ELR (cell line): Measurements from ENCODE around the gene SLC2A3.
A peak's percentile ranks its signal among the peaks of the same experiment; 100 is the strongest.
"Not testable (repeated sequence)": the region's sequence is repeated elsewhere in the genome, so short reads cannot be mapped to it uniquely, and the experiment has no call there.

Source experiments
- DNase-seq: peaks from one replicate; pipeline ENCODE4 v3.0.0-alpha.2; 2015; ENCODE audit warnings: low read depth

The SLC2A3 gene

DNA sequence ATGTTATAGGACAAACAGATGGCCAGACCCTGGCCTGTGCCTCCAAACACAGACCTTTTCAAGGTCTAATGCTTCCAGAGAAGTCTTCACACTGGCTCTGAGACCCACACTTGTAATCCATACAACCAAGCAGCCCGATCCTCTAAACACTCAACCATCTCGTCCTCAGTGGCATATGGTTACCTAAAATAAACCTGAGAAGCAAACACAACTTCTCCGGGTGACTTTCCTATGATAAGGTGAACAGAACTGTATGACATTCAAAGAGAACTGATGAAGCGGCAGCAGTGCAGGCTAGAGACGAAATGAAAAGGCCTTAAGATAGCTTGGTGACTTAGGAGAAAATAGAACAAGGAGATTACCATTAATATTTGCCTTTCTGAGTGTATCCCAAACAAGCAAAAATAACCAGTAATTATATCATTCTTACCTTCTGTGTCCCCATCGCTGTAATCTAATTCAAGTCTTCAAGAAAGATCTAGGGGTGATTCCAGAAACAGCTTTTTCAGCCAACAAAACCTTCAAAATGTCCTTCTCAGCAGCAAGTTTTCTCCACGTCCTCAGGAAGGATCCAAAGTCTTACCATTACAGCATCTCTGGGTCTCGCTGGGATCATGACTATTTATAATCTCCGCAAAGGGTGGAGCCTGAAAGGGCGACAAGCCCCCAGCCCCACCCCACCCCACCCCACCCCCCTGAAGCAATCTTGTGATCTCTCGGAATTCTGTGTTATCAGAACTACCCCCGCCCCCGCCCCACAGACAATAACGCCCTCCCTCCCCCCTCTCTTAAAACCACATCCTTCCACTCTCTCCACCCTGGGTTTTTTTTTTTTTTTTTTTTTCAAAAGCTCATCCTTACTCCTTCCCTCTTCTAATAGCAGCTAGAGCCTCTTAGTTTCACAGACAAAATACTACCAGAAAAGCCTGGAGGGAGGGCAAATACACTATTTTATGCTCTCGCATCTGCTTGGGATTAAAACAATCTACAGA lies at the start of gene SLC2A3:
SLC2A3 (minus strand) TSS at position 598 of the 992 bp plus-strand sequence; CDS start at position 445, 153 bp downstream.
- peak; percentile 94 for DNase-seq

DNA sequence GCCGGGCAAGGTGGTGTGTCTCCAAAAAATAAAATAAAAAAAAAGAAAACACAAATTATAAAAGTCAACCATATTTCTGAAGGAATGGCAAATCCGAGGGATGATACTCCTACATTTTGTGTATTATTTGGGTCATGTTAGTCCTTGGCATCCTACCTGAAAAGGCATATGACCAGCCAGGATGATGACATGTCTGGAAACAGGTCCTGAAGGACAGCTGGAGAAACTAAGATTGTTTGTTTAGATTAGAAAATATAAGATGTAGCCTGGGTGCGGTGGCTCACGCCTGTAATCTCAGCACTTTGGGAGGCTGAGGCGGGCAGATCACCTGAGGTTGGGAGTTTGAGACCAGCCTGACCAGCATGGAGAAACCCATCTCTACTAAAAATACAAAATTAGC lies 48.9 kb upstream of the SLC2A3 start:
- DNase-seq = no peak

DNA sequence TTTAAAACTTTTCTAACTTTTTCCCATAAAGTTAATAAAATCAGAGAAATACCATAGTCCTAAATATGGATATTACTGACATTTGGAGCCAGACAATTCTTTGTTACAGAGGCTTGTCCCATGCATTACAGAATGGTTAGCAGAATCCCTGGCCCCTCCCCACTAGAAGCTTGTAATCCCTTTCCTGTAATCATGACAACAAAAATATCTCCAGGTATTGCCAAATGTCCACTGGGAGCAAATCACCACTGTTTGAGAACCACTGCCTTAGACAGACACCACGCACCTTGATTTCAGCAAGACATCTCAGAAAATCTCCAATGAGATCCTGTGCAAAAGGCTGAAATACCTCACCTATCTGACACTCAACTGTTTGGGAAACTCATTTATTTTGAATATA lies 47.5 kb upstream of the SLC2A3 start:
- not testable (repeated sequence) for DNase-seq

DNA sequence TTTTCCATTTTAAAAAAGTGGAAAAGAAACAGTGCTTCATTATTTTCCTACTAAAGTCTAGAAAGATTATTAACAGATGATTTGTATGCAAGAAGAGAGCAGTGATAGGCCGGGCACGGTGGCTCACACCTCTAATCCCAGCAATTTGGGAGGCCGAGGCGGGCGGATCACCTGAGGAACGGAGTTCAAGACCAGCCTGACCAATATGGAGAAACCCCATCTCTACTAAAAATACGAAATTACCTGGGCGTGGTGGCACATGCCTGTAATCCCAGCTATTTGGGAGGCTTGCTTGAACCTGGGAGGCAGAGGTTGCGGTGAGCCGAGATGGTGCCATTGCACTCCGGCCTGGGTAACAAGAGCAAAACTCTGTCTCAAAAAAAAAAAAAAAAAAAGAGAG lies 47.0 kb upstream of the SLC2A3 start:
- not testable (repeated sequence) for DNase-seq

DNA sequence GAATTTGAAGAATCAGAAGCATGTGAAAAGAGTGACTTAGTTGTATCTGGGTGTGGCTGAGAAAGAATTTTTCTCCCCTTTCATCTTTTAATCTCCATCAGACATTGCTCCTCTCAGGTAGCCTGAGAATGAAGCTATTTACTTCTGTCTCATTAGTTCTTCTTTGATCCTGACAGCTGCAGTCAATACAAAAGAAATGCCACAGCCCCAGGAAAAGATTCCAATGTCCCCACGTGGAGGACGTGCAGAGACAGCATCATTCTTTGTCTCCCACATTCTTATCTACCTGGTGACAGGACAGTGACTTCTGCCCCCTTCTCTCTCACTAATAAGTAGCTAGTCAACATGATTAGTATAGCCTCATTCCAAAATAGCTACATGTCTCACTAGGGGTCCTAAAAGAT lies 46.3 kb upstream of the SLC2A3 start:
- DNase-seq = not testable (repeated sequence)

DNA sequence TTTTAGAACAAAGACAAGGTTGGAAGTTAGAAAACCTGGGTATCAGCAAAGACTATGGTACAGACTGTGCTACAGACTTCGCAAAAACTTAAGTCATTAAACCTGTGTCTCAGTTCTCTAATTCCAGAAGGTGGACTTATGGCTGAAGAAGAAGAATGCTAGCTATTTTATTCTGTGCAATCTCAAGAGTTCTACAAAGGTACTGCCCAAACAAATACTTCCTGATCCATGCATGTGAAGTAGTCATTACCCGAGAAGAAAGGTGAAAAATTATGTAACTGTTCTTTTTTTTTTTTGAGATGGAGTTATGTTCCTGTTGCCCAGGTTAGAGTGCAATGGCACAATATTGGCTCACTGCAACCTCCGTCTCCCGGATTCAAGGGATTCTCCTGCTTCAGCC lies 45.5 kb upstream of the SLC2A3 start:
- DNase-seq = no peak

DNA sequence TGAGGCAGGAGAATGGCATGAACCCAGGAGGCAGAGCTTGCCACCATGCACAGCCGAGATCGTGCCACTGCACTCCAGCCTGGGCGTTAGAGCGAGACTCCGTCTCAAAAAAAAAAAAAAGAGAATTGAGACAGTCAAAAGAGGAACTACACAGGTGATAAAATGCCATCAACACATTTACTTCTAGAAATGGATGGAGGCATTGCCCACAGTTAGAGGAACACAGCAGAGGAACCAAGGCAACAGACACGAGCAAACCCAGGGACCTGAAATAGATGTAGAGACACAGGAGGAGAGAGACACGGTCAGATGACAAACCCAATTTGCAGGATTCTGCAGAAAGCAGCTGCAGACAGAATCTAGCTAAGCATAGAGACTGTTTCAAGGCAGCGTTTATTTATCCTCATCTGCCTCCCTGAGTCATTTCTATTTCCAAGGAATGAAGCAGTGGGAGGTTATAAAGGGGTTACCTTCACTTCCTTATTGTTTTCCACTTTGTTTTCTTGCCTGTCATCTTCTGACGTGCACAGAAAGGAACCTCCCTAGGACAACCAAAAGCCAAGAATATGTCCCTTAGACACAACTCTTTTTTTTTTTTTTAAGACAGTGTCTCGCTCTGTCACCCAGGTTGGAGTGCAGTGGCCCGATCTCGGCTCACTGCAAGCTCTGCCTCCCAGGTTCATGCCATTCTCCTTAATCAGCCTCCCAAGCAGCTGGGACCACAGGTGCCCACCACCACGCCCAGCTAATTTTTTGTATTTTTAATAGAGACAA lies 41.6 kb upstream of the SLC2A3 start:
- DNase-seq = not testable (repeated sequence)

DNA sequence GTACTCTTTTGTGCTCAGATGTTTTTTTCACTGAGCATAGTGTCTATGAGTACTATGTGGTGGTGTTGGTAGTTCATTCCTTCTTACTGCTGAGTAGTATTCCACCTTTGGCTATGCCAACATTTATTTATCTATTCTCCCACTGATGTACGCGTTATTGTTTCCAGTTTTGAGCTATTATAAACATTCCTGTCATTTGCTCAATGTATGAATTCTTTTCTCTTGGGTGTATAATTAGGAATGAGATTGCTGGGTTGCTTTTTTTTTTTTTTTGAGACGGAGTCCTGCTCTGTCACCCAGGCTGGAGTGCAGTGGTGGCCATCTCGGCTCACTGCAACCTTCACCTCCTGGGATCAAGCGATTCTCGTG lies 37.5 kb upstream of the SLC2A3 start:
- no peak for DNase-seq

DNA sequence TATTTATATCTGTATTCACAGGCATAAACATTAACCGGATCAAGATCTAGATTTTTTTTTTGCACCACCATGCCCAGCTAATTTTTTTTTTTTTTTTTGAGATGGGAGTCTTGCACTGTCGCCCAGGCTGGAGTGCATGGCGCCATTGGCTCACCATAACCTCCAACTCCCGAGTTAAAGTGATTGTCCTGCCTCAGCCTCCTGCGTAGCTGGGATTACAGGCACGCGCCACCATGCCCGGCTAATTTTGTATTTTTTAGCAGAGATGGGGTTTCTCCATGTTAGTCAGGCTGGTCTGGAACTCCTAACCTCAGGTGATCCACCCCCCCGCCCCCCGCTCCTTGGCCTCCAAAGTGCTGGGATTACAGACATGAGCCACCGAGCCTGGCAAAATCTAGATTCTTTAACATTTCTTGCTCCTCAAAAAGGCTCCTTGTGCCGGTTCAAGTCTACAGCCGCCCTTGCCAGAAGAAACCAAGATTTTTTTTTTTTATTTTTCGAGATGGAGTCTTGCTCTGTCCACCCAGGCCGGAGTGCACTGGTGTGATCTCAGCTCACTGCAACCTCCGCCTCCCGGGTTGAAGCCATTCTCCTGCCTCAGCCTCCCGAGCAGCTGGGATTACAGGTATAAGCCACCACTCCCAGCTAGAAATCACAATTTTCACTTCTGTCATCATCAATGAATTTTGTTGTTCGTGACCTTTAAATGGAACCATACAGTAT lies 36.9 kb upstream of the SLC2A3 start:
- DNase-seq = no peak

DNA sequence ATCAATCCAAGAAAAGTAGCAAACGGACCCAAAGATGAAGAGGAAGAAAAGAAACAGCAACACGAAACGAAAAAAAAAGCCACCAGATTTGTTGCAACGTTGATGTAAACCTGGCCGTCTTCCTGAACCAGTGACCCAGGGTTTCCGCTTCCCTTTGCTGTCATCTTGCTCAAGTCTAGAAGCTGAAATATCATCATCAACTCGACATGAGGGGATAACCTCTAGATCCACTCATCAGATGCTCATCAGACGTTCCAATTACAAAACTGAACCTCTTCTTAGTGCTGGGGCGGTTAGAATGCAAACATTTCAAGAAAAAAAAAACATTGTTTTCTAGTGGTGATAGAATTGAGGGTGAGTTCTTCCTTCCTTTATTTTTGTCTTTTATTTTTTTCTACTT lies 36.3 kb upstream of the SLC2A3 start:
- not testable (repeated sequence) for DNase-seq

DNA sequence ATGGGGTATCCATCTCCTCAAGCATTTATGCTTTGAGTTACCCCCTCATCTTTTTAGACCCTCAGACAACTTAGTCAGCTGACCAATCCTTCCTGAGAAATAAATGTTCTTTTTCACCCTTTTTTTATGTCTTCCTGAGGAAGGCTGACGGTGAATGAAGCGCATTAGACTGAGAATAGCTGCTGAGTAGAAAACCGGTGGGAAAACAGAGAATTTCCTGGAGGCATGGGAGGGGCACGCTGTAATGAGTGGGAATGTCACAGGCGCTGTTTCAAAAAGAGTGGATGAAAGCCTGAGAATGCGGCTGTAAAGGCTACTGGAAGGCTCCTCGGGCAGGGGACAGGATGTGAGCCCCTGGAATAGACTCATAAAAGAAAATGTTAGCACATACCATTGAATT lies 35.8 kb upstream of the SLC2A3 start:
- DNase-seq = not testable (repeated sequence)

DNA sequence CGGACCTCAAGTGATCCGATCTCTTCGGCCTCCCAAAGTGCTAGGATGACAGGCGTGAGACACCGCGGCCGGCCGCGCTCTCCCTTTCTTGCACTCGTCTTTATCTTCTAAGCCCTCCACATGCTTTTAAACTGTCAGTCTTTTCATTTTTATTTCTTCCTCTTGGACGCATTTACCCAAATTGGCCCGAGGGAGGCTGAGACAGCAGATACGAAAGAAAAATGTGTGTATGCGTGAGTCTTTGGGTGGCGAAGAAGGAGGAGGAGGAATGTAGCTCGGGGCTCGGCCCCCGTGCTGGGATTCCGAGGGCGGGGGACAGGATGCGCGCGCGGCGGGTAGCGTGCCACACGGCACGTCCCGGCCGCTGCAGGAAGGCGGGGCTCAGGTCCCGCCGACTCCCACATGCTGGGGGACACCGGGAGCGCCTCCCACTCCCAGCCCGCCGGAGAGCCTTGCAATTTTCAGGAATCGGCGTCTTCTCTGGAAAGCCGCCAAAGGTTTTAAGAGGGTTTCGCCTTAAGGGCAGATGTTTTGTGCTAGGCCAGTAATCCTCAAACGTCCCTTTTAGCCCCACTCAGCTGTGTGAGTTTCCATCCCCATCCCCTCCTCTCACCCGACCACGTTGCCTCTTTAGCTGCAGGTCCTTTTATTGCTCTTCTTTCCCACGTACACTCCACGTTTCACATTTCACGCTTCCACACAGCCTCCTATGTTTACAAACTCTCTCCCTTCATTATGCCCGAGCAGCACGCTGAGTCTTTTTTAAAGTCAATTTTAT lies 34.7 kb upstream of the SLC2A3 start:
- peak; percentile 97 for DNase-seq

DNA sequence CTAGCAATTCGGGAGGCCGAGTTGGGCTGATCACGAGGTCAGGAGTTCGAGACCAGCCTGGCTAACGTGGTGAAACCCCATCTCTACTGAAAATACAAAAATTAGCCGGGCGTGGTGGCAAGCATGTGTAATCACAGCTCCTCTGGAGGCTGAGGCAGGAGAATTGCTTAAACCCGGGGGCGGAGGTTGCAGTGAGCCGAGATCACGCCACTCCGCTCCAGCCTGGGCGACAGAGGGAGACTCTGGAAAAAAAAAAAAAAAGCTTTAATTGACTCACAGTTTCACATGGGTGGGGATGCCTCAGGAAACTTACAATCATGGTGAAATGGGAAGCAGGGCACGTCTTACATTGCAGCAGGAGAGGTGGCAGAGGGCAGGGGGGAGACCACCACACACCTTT lies 30.6 kb upstream of the SLC2A3 start:
- peak; percentile 2 for DNase-seq

DNA sequence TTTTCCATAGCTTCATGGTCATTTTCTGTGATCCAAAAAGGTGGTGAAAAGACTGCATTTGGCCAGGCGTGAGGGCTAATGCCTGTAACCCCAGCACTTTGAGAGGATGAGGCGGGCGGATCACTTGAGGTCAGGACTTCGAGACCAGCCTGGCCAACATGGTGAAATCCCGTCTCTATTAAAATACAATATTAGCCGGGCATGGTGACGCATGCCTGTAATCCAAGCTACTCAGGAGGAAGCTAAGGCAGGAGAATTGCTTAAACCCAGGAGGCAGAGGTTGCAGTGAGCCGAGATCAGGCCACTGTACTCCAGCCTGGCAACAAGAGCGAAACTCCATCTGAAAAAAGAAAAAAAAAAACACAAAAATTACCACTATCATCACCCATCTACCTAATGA lies 28.7 kb upstream of the SLC2A3 start:
- DNase-seq = not testable (repeated sequence)

DNA sequence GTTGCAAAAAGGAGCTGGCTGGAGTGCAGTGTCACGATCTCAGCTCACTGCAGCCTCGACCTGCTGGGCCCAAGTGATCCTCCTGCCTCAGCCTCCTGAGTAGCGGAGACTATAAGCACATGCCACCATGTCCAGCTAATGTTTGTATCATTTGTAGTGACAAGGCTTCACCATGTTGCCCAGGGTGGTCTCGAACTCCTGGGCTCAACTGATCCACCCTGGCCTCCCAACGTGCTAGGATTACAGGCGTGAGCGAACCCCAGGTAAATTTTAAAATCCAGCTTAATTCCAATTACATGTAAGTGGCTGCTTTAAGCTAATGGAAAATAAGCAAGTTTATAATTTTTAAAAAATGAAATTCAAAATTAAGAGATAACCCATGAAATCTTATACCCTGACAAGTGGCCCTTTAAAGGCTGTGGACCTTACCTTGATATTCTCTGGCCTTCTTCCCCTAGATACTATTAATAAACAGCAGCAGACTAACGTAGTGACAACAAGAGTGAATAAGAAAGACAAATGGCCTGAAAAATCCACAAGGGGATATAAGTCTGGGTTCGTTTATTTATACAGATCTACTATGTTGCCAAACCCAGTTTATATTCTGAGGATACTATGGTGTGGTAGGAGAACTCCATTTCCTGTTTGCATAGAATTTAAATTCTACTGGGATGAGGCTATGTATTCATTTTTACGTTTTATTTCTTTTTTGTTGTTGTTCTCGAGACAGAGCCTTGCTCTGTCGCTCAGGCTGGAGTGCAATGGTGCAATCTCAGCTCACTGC lies 25.6 kb upstream of the SLC2A3 start:
- no peak for DNase-seq

DNA sequence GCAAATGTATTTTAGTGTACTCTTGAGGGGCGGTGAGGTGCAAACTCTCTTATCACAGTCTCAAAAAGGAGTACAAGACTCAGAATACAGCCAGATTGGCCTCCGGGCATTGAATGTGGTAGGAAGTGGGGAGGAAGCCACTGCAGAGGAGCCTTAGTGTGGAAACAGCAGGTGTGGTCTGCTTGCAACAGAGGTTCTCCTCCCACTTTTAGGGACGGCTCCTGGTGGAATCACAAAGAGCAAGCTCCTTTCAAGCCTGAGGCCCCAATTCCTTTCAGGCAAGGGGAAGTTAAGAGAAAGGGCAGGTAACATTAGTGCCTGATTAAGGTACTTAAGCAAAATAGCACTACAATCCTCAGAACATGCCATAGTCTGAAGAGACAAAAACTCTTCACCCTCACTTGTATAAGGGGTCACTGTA lies 23.7 kb upstream of the SLC2A3 start:
- peak; percentile 54 for DNase-seq

DNA sequence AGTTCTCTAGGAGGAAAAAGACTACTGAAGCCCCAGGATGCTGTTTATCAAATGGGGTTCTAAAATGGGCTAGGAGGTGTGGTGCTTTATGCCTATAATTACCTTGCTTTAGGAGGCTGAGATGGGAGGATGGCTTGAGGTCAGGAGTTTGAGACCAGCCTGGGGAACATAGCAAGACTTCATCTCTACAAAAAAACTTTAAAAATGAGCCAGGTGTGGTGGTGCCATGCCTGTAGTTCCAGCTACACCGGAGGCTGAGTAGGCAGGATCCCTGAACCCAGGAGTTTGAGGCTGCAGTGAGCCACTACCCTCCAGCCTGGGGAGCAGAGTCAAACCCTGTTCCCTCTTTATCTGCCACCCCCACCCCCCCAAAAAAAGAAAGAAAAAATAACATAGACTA lies 23.3 kb upstream of the SLC2A3 start:
- DNase-seq = no peak

DNA sequence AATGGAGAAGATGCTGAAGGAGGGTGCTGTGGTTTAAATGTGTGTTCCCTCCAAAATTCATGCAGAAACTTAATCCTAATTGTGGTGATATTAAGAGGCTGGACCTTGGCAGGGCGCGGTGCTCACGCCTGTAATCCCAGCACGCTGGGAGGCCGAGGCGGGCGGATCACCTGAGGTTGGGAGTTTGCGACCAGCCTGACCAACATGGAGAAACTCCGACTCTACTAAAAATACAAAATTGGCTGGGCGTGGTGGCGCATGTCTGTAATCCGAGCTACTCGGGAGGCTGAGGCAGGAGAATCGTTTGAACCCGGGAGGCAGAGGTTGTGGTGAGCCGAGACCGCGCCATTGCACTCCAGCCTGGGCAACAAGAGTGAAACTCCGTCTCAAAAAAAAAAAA lies 18.9 kb upstream of the SLC2A3 start:
- not testable (repeated sequence) for DNase-seq

DNA sequence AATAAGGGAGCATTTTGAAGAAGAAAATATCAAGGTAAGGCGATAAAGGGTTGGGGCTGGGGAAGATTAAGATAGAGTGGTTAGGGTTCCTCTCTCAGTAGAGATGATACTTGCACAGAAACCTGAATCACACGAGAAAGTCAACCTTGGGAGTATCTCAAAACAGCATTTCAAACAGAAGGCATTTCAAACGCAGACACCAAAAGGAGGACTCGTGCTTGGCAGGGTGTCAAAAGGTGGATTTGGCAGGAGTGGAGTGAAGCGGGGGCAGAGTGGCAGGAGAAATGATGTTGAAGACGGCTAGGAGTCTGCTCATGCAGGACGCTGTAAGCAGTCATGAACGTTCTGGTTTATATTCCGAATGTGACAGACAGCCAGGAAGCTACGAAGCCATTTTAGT lies 18.4 kb upstream of the SLC2A3 start:
- DNase-seq = not testable (repeated sequence)

DNA sequence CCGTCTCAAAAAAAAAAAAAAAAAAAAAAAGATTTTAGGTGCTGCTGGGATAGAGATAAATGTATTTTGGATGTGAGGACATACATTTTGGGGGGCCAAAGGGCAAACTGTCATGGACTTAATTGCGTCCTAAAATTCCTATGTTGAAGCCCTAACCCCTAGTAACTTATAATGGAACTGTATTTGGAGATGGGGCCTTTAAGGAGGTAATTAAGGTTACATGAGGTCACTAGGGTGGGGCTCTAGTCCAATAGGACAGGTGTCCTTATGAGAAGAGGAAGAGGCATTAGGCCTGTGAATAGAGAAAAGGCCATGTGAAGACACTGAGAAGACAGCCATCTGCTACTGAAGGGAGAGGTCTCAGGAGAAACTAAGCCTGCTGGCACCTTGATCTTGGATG lies 17.9 kb upstream of the SLC2A3 start:
- DNase-seq = not testable (repeated sequence)

DNA sequence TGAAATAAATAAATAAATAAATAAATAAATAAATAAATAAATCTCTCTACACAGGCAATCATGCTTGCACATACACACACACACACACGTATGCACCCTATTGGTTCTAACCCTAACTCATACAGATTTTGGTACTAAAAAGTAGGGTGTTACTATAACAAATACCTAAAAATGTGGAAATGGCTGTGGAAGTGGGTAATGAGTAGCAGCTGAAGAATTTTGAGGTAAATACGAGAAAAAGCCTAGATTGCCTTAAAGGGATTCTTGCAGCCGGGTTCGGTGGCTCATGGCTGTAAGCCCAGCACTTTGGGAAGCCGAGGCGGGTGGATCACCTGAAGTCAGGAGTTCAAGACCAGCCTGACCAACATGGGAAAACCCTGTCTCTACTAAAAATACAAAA lies 15.7 kb upstream of the SLC2A3 start:
- DNase-seq = peak; percentile 45
